Measurements from ENCODE around the gene PCDHA2. TPM values are rescaled to one million over a fixed set of nuclear protein-coding genes. Genes with fewer than 3 reads are reported as not detected.

Gene PCDHA2
- total RNA-seq, 1 donor from 2014 or later = 1.6 TPM

GRCh38 chr5:140835622-140836510, 41.2 kb downstream of the PCDHA2 start:
- Mint-ChIP-seq H3K4me1 (ENCODE audit: unreplicated experiment) (peaks cover 2% of the 10 kb centered on the region), H3K9me3 (ENCODE audit: unreplicated experiment) (peaks cover 26% of the 10 kb centered on the region), H3K27me3 (ENCODE audit: unreplicated experiment) (no peaks in the 10 kb centered on the region), H3K27ac (ENCODE audit: unreplicated experiment) (no peak overlapping the region), H3K36me3 (ENCODE audit: unreplicated experiment) (peaks cover 21% of the 10 kb centered on the region), H3K4me3 (ENCODE audit: unreplicated experiment) (no peak overlapping the region)
- TF ChIP-seq, protein P1, sequence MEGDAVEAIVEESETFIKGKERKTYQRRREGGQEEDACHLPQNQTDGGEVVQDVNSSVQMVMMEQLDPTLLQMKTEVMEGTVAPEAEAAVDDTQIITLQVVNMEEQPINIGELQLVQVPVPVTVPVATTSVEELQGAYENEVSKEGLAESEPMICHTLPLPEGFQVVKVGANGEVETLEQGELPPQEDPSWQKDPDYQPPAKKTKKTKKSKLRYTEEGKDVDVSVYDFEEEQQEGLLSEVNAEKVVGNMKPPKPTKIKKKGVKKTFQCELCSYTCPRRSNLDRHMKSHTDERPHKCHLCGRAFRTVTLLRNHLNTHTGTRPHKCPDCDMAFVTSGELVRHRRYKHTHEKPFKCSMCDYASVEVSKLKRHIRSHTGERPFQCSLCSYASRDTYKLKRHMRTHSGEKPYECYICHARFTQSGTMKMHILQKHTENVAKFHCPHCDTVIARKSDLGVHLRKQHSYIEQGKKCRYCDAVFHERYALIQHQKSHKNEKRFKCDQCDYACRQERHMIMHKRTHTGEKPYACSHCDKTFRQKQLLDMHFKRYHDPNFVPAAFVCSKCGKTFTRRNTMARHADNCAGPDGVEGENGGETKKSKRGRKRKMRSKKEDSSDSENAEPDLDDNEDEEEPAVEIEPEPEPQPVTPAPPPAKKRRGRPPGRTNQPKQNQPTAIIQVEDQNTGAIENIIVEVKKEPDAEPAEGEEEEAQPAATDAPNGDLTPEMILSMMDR (IDR thresholded peaks at IDR 0.05) = no peak
- DNase-seq (ENCODE audit: extremely low spot score, unreplicated experiment) = no peak

GRCh38 chr5:140840978-140841962, 46.6 kb downstream of the PCDHA2 start, which contains the start of gene PCDHA8:
PCDHA8 (plus strand) TSS chr5:140841187; CDS start chr5:140841322, 135 bp downstream.
- Mint-ChIP-seq H3K4me3 (ENCODE audit: unreplicated experiment) (no peak within 1 kb of the TSS), H3K27me3 (ENCODE audit: unreplicated experiment) (no peaks in the 10 kb centered on the region), H3K9me3 (ENCODE audit: unreplicated experiment) (peaks cover 15% of the 10 kb centered on the region), H3K36me3 (ENCODE audit: unreplicated experiment) (peaks cover 15% of the 10 kb centered on the region), H3K27ac (ENCODE audit: unreplicated experiment) (no peak within 1 kb of the TSS), H3K4me1 (ENCODE audit: unreplicated experiment) (no peaks in the 10 kb centered on the region)
- TF ChIP-seq, protein P1 (IDR thresholded peaks at IDR 0.05) = no peak
- DNase-seq (ENCODE audit: extremely low spot score, unreplicated experiment) = no peak

DNA sequence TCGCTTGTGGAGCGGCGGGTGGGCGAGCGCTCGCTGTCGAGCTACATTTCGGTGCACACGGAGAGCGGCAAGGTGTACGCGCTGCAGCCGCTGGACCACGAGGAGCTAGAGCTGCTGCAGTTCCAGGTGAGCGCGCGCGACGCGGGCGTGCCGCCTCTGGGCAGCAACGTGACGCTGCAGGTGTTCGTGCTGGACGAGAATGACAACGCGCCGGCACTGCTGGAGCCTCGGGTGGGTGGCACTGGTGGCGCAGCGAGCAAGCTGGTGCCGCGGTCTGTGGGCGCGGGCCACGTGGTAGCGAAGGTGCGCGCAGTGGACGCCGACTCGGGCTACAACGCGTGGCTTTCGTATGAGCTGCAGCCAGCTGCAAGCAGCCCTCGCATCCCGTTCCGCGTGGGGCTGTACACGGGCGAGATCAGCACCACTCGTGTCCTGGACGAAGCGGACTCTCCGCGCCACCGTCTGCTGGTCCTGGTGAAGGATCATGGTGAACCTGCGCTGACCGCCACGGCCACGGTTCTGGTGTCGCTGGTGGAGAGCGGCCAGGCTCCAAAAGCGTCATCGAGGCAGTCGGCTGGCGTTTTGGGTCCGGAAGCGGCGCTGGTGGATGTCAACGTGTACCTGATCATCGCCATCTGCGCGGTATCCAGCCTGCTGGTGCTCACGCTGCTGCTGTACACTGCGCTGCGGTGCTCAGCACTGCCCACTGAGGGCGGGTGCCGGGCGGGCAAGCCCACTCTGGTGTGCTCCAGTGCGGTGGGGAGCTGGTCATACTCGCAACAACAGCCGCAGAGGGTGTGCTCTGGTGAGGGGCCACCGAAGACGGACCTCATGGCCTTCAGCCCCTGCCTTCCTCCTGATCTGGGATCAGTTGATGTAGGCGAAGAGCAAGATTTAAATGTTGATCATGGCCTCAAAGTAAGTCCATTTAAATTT, 48.4 kb downstream of the PCDHA2 start:
- no peak for DNase-seq (ENCODE audit: extremely low spot score, unreplicated experiment)
- TF ChIP-seq, protein P1 (IDR thresholded peaks at IDR 0.05) = no peak
- Mint-ChIP-seq H3K27ac (ENCODE audit: unreplicated experiment) (no peak overlapping the region), H3K9me3 (ENCODE audit: unreplicated experiment) (peaks cover 30% of the 10 kb centered on the region), H3K4me3 (ENCODE audit: unreplicated experiment) (no peak overlapping the region), H3K36me3 (ENCODE audit: unreplicated experiment) (peaks cover 27% of the 10 kb centered on the region), H3K27me3 (ENCODE audit: unreplicated experiment) (no peaks in the 10 kb centered on the region), H3K4me1 (ENCODE audit: unreplicated experiment) (no peaks in the 10 kb centered on the region)

Other genes starting within 250 kb of the PCDHA2 start
- 13.2 and 14.7 TPM in 2 replicates for gene EIF4EBP3, start 247.2 kb upstream of the PCDHA2 start, total RNA-seq
- 41.9 and 43.7 TPM in 2 replicates for gene SRA1, start 237.4 kb upstream of the PCDHA2 start, total RNA-seq
- gene APBB3, start 230.3 kb upstream of the PCDHA2 start, total RNA-seq = 62.3 and 70.7 TPM in 2 replicates
- 79.6 and 80.9 TPM in 2 replicates for gene SLC35A4, start 230.0 kb upstream of the PCDHA2 start, total RNA-seq
- not detected in 2 replicates for gene CD14, start 161.7 kb upstream of the PCDHA2 start, total RNA-seq
- gene TMCO6, start 155.4 kb upstream of the PCDHA2 start, total RNA-seq = 10.4 and 10.5 TPM in 2 replicates
- gene NDUFA2, start 147.2 kb upstream of the PCDHA2 start, total RNA-seq = 44.5 and 50.2 TPM in 2 replicates
- 86.5 and 89.9 TPM in 2 replicates for gene IK, start 147.0 kb upstream of the PCDHA2 start, total RNA-seq
- 28.3 and 28.9 TPM in 2 replicates for gene WDR55, start 129.9 kb upstream of the PCDHA2 start, total RNA-seq
- gene DND1, start 121.3 kb upstream of the PCDHA2 start, total RNA-seq = 1.6 and 1.9 TPM in 2 replicates
- gene HARS1, start 103.5 kb upstream of the PCDHA2 start, total RNA-seq = 65.3 and 69.0 TPM in 2 replicates
- gene HARS2, start 103.4 kb upstream of the PCDHA2 start, total RNA-seq = 27.2 and 28.8 TPM in 2 replicates
- gene ZMAT2, start 94.4 kb upstream of the PCDHA2 start, total RNA-seq = 47.5 and 50.9 TPM in 2 replicates
- gene PCDHA1, start 8.7 kb upstream of the PCDHA2 start, total RNA-seq = not detected in 2 replicates
- 0.19 and 0.42 TPM in 2 replicates for gene PCDHA3, start 6.2 kb downstream of the PCDHA2 start, total RNA-seq
- 12.2 and 12.8 TPM in 2 replicates for gene PCDHA4, start 12.2 kb downstream of the PCDHA2 start, total RNA-seq
- gene PCDHA5, start 26.8 kb downstream of the PCDHA2 start, total RNA-seq = 1.0 and 1.1 TPM in 2 replicates
- gene PCDHA6, start 33.1 kb downstream of the PCDHA2 start, total RNA-seq = 20.2 TPM in 2 replicates
- 2.0 and 2.1 TPM in 2 replicates for gene PCDHA7, start 39.4 kb downstream of the PCDHA2 start, total RNA-seq
- 1.9 and 2.0 TPM in 2 replicates for gene PCDHA8, start 46.3 kb downstream of the PCDHA2 start, total RNA-seq
- 1.7 and 1.8 TPM in 2 replicates for gene PCDHA9, start 53.5 kb downstream of the PCDHA2 start, total RNA-seq
- 6.0 and 6.1 TPM in 2 replicates for gene PCDHA10, start 61.0 kb downstream of the PCDHA2 start, total RNA-seq
- 7.2 and 8.2 TPM in 2 replicates for gene PCDHA11, start 74.1 kb downstream of the PCDHA2 start, total RNA-seq
- 9.1 and 12.4 TPM in 2 replicates for gene PCDHA12, start 80.5 kb downstream of the PCDHA2 start, total RNA-seq
- 1.5 and 1.7 TPM in 2 replicates for gene PCDHA13, start 87.3 kb downstream of the PCDHA2 start, total RNA-seq
- gene PCDHAC1, start 131.4 kb downstream of the PCDHA2 start, total RNA-seq = 3.3 TPM in 2 replicates
- gene PCDHAC2, start 171.6 kb downstream of the PCDHA2 start, total RNA-seq = 2.3 and 3.0 TPM in 2 replicates

All from osteocyte (in vitro differentiated cells).